Ovary (tissue), 3 donors: Measurements from ENCODE around the gene YEATS2.
"Not testable (repeated sequence)": the region's sequence is repeated elsewhere in the genome, so short reads cannot be mapped to it uniquely, and the experiment has no call there.

Source experiments
- EP300 ChIP-seq: sonication (generic); formaldehyde crosslinking; IDR thresholded peaks from one replicate; pipeline ENCODE4 v1.6.1; 2017; ENCODE audit warnings: antibody characterized with exemption
- POLR2A ChIP-seq: fragments of 450-650 bp; IDR thresholded peaks from one replicate; pipeline ENCODE4 v1.6.1; 2017; ENCODE audit warnings: antibody characterized with exemption, mild to moderate bottlenecking, moderate library complexity
- TF ChIP-seq, protein P1 (sequence below), 3 donors: fragments of 450-650 bp in 2 of 3; fragments of 200-600 bp in 1 of 3; IDR thresholded peaks; one replicate each; pipeline versions ENCODE4 v1.5.1 to v1.8.0; 2016 to 2022; ENCODE audit warnings: antibody characterized with exemption in 3 of 3, mild to moderate bottlenecking in 1 of 3
- donor health status: DM: no; HTN: no; CAD: no.

DNA sequence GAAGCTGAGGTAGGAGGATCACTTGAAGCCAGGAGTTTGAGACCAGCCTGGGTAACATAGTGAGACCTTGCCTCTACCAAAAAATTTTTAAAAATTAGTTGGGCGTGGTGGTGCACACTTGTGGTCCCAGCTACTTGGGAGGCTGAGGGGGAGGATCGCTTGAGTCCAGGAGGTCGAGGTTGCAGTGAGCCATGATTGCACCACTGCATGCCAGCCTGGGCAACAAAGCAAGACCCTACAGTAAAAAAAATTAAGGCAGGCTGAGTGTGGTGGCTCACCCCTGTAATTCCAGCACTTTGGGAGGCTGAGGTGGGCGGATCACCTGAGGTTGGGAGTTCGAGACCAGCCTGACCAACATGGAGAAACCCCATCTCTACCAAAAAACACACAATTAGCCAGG lies 8.0 kb upstream of the YEATS2 start:
- TF ChIP-seq, protein P1, sequence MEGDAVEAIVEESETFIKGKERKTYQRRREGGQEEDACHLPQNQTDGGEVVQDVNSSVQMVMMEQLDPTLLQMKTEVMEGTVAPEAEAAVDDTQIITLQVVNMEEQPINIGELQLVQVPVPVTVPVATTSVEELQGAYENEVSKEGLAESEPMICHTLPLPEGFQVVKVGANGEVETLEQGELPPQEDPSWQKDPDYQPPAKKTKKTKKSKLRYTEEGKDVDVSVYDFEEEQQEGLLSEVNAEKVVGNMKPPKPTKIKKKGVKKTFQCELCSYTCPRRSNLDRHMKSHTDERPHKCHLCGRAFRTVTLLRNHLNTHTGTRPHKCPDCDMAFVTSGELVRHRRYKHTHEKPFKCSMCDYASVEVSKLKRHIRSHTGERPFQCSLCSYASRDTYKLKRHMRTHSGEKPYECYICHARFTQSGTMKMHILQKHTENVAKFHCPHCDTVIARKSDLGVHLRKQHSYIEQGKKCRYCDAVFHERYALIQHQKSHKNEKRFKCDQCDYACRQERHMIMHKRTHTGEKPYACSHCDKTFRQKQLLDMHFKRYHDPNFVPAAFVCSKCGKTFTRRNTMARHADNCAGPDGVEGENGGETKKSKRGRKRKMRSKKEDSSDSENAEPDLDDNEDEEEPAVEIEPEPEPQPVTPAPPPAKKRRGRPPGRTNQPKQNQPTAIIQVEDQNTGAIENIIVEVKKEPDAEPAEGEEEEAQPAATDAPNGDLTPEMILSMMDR (IDR thresholded peaks at IDR 0.05): not testable (repeated sequence)
- not testable (repeated sequence) for TF ChIP-seq EP300, POLR2A
